ENCODE data around the gene NCF4. TPM values are rescaled to one million over a fixed set of nuclear protein-coding genes. Genes with fewer than 3 reads are reported as not detected.

NCF4 gene
- total RNA-seq, 1 experiment from 2014 or later, result not detected

GRCh38 chr22:36864454-36865215, 3.8 kb downstream of the NCF4 start:
- DNase-seq (ENCODE audit: low spot score), result no peak

GRCh38 chr22:36865346-36865745, 4.5 kb downstream of the NCF4 start:
- DNase-seq (ENCODE audit: low spot score), result no peak

GRCh38 chr22:36867695-36868094, 6.9 kb downstream of the NCF4 start:
- no peak for DNase-seq (ENCODE audit: low spot score)

GRCh38 chr22:36868546-36869181, 7.9 kb downstream of the NCF4 start:
- no peak for DNase-seq (ENCODE audit: low spot score)

GRCh38 chr22:36870250-36870649, 9.4 kb downstream of the NCF4 start:
- peak; percentile 40 for DNase-seq (ENCODE audit: low spot score)

- DNase-seq (ENCODE audit: low spot score), result no peak
These were observed 10.9 kb downstream of the NCF4 start for GRCh38 chr22:36871669-36872081.

- no peak for DNase-seq (ENCODE audit: low spot score)
These were observed 11.3 kb downstream of the NCF4 start for GRCh38 chr22:36872084-36872483.

- DNase-seq (ENCODE audit: low spot score), result no peak
These were observed 12.2 kb downstream of the NCF4 start for GRCh38 chr22:36872866-36873498.

GRCh38 chr22:36873614-36874308, 13.0 kb downstream of the NCF4 start:
- peak; percentile 27 for DNase-seq (ENCODE audit: low spot score)

GRCh38 chr22:36874309-36874696, 13.5 kb downstream of the NCF4 start:
- DNase-seq (ENCODE audit: low spot score), result no peak

- DNase-seq (ENCODE audit: low spot score), result no peak
These were observed 13.9 kb downstream of the NCF4 start for GRCh38 chr22:36874736-36875135.

GRCh38 chr22:36875741-36876140, 14.9 kb downstream of the NCF4 start:
- no peak for DNase-seq (ENCODE audit: low spot score)

- DNase-seq (ENCODE audit: low spot score), result no peak
These were observed 19.0 kb downstream of the NCF4 start for GRCh38 chr22:36879775-36880174.

- DNase-seq (ENCODE audit: low spot score), result no peak
These were observed 20.9 kb downstream of the NCF4 start for GRCh38 chr22:36881504-36882245.

GRCh38 chr22:36884349-36885158, 23.7 kb downstream of the NCF4 start:
- no peak for DNase-seq (ENCODE audit: low spot score)

- DNase-seq (ENCODE audit: low spot score), result no peak
These were observed 24.7 kb downstream of the NCF4 start for GRCh38 chr22:36885474-36885873.

- no peak for DNase-seq (ENCODE audit: low spot score)
These were observed 25.2 kb downstream of the NCF4 start for GRCh38 chr22:36886016-36886415.

- DNase-seq (ENCODE audit: low spot score), result no peak
These were observed 26.4 kb downstream of the NCF4 start for GRCh38 chr22:36887162-36887561.

GRCh38 chr22:36891646-36892045, 30.8 kb downstream of the NCF4 start:
- DNase-seq (ENCODE audit: low spot score), result no peak

GRCh38 chr22:36892292-36892691, 31.5 kb downstream of the NCF4 start:
- no peak for DNase-seq (ENCODE audit: low spot score)

GRCh38 chr22:36893262-36893661, 32.5 kb downstream of the NCF4 start:
- no peak for DNase-seq (ENCODE audit: low spot score)

Data from A172 (cell line).